Measurements from ENCODE around the gene AGTR1. TPM values are rescaled to one million over a fixed set of nuclear protein-coding genes. Genes with fewer than 3 reads are reported as not detected.
"Not testable (repeated sequence)": the region's sequence is repeated elsewhere in the genome, so short reads cannot be mapped to it uniquely, and the experiment has no call there.

AGTR1 gene
- total RNA-seq, 8 experiments from 2014 or later: 0.11 to 30.1 (median 0.59) TPM

DNA sequence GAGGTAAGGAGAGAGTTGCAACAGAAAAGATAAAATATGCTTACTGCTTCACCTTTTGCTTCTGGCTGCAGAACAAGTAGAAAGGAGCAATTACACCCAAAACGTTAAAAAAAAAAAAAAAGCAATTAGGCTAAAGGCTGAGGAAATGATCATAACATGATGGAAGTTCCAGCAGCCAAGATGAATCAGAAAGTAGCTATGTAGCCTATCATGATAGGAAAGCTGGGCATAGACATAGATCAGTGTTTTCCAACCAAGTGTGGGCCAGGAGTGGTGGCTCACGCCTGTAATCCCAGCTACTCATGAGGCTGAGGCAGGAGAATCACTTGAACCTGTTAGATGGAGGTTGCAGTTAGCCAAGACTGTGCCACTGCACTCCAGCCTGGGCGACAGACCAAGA, 52.6 kb downstream of the AGTR1 start:
- Histone ChIP-seq H3K4me1 (replicated peaks in 1 of 2) (peaks cover 0 to 6% of the 10 kb centered on the region in 2 donors), H3K4me3 (no peak overlapping the region), H3K27ac (no peak overlapping the region)
- no peak for ATAC-seq (replicated peaks in 6 of 8)
- 0 to 87% (median 59%) methylated on average over 1 to 3 of the region's 3 CpGs; no CpG with 5 or more reads in 2 of the 10 experiments for WGBS, 10 experiments
- in situ Hi-C loops (cut with MboI; ENCODE audit: low pct_unique_long_range_greater_than_20kb in 2 of 9, low sequenced_read_pairs in 9 of 9, unreplicated experiment in 9 of 9): no loop called here

DNA sequence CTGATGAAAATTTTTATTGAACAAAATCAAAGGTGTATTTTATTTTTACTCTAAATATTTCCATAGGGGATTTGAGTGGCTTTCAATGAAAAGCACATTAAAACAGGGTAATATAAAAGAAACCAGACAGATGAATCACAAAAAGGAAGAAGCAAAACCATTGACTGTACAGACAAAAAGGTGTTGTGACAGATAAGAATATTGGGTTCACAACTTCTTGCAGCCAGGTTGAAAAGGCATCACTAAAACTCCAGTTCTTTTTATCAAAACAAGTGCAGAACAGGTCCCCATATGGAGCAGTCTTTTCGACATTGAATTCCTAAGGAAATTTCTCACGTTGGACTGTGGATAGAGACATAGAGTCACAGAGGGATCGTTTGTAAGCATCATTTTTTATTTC, 53.8 kb downstream of the AGTR1 start:
- 42 to 100% (median 80%) methylated on average over 1 to 3 of the region's 3 CpGs; no CpG with 5 or more reads in 2 of the 10 experiments for WGBS, 10 experiments
- Histone ChIP-seq H3K4me1 (replicated peaks in 1 of 2) (peaks cover 0 to 6% of the 10 kb centered on the region in 2 donors), H3K4me3 (no peak overlapping the region), H3K27ac (no peak overlapping the region)
- in situ Hi-C loops (cut with MboI; ENCODE audit: low pct_unique_long_range_greater_than_20kb in 2 of 9, low sequenced_read_pairs in 9 of 9, unreplicated experiment in 9 of 9): no loop called here
- ATAC-seq (replicated peaks in 6 of 8): no peak

DNA sequence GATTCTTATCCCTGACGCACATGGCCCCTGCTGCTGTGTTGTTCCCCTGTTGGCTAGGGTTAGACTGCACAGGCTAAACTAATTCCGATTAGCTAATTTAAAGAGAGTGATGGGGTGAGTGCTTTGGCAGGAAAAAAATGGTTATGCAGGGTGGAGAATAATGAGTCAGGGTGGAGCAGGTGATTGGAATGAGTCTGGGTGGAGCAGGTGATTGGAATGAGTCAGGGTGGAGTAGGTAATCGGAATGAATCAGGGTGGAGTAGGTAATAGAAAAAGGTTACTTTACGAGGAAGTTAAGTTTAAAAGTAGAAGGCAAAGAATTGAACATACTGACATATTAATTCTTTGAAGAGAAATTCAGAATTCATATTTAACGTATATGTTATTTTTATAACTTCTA, 55.7 kb downstream of the AGTR1 start:
- H3K4me3 ChIP-seq; H3K4me1 ChIP-seq (replicated peaks in 1 of 2); in situ Hi-C loops (cut with MboI; ENCODE audit: low pct_unique_long_range_greater_than_20kb in 2 of 9, low sequenced_read_pairs in 9 of 9, unreplicated experiment in 9 of 9); H3K27ac ChIP-seq: not testable (repeated sequence)
- peak in 1 of 8 experiments; percentile 59 for ATAC-seq (replicated peaks in 6 of 8)
- 8 to 100% (median 74%) methylated on average over 1 to 5 of the region's 5 CpGs for WGBS, 10 experiments

DNA sequence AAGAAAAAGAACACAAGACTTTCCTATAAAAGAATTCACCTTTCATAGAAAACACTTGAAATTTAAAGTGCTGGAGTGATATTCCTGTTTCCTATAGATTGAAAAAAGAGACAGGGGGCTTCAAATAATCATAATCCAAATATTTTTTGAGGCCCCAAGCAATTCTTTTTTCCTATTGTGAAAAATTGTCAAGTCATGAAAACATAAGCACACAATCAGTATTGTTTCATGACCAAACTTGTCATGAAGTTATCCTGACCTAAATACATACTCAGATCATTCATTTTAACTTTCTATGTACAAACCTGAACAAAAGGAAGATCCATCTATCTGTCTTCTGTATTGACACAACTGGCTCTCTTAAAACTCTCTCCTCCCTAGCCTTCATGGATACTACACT, 57.9 kb downstream of the AGTR1 start:
- Histone ChIP-seq H3K4me3 (no peak overlapping the region), H3K27ac (no peak overlapping the region), H3K4me1 (replicated peaks in 1 of 2) (peaks cover 0 to 3% of the 10 kb centered on the region in 2 donors)
- in situ Hi-C loops (cut with MboI; ENCODE audit: low pct_unique_long_range_greater_than_20kb in 2 of 9, low sequenced_read_pairs in 9 of 9, unreplicated experiment in 9 of 9): no loop called here
- ATAC-seq (replicated peaks in 6 of 8): no peak

DNA sequence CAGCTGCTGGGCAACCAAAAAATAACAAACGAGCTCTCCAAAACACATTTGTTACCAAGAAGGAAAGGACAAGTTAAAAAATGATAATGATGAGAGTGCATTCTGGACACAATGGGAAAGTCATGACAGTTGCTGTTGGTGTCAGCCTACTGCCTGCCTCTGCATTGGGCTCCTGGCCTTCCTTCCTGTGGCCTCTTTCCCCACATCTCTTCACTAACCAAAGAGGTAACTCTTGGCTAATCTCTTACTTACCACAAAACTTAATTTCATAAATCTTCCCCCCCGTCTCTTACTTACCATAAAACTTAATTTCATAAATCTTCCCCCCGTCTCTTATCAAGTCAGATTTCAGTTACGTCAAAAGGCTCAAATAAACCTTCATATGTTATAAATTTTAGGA, 58.6 kb downstream of the AGTR1 start:
- no peak for ATAC-seq (replicated peaks in 6 of 8)
- H3K4me3 ChIP-seq: no peak overlapping the region
- H3K27ac ChIP-seq: no peak overlapping the region
- WGBS, 10 experiments: 49 to 100% (median 88%) methylated on average over 1 to 4 of the region's 4 CpGs; no CpG with 5 or more reads in 1 of the 10 experiments
- peaks cover 0 to 3% of the 10 kb centered on the region in 2 donors for H3K4me1 ChIP-seq (replicated peaks in 1 of 2)
- in situ Hi-C loops (cut with MboI; ENCODE audit: low pct_unique_long_range_greater_than_20kb in 2 of 9, low sequenced_read_pairs in 9 of 9, unreplicated experiment in 9 of 9): no loop called here

DNA sequence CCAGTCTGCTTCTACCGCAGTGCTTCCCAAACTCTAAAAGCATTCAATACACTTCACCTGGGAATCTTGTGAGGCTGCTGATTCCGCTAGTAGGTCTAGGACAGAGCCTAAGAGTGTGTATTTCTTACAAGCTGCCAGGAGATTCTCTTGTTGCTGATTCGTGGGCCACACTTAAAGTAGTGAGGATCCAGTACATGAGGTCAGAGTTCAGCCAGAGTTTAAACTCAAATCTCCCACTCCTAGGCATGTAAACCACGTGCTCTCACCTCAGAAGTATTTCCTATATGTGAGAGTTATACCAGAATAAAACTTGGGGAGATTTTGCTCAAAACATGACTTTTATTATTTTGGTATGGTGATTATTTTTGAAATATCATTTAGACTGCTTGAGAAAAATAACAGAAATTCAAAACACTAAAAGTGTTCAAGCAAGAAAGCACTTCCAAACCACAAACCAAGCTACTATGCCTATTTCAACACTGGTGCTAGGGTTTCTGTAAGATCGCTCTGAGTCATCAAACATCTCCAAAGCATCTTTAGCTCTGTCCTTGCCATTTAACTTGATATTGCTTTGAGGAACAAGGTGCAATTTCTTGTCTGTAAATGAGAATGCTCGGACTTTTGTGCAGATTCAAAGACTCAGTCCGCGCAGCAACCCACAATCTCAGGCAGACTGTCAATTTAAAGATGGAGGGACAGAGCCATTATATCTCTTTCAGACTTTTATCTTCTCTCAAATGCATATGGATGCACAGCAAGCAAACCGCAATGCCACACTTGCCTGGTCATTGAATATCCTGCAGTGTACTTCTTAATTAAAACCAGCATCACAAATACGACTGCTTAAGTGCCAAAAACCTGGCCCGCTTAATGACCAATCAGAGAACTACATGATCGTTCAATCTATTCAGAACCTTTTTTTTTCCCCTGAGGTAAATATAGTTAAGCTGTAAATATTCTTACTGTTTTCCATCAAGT, 59.8 kb downstream of the AGTR1 start:
- no peak overlapping the region for H3K4me3 ChIP-seq
- H3K4me1 ChIP-seq (replicated peaks in 1 of 2): peaks cover 0 to 3% of the 10 kb centered on the region in 2 donors
- WGBS, 10 experiments: 20 to 93% (median 77%) methylated on average over 3 to 11 of the region's 12 CpGs
- no peak overlapping the region for H3K27ac ChIP-seq
- ATAC-seq (replicated peaks in 6 of 8): peak in 2 of 8 experiments; percentile 78 to 87
- in situ Hi-C loops (cut with MboI; ENCODE audit: low pct_unique_long_range_greater_than_20kb in 2 of 9, low sequenced_read_pairs in 9 of 9, unreplicated experiment in 9 of 9): no loop called here

DNA sequence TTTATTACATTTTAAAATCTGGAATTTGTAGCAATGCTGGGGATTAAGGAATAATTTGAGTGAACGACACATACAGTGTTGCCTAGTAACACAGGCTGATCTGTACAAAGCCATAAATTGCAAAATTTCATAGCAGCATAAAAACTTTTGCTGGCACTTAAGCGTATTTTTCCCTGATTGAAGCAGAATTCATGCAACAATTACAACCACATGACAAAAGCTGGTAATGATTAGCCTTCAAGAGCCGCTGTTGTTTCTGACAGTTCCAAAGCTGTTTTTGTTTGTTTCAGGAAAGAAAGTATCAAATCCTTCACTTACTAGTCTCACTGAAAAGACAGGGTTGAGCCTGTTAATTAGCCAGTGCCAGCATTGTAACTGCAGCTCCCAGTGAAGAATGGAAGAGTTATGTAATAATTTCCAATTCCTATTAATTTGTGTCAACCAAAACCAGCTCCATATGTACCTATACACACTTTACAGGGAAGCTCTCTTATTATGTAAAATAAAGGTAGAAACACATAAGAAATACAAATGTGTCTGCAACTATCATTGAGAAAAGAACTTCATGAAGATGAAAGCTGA, 60.7 kb downstream of the AGTR1 start:
- peaks cover 0 to 3% of the 10 kb centered on the region in 2 donors for H3K4me1 ChIP-seq (replicated peaks in 1 of 2)
- ATAC-seq (replicated peaks in 6 of 8): peak in 1 of 8 experiments; percentile 24
- WGBS, 10 experiments: 0 to 82% (median 48%) methylated on average over 1 to 3 of the region's 3 CpGs; no CpG with 5 or more reads in 1 of the 10 experiments
- no peak overlapping the region for H3K4me3 ChIP-seq
- in situ Hi-C loops (cut with MboI; ENCODE audit: low pct_unique_long_range_greater_than_20kb in 2 of 9, low sequenced_read_pairs in 9 of 9, unreplicated experiment in 9 of 9): no loop called here
- H3K27ac ChIP-seq: no peak overlapping the region

DNA sequence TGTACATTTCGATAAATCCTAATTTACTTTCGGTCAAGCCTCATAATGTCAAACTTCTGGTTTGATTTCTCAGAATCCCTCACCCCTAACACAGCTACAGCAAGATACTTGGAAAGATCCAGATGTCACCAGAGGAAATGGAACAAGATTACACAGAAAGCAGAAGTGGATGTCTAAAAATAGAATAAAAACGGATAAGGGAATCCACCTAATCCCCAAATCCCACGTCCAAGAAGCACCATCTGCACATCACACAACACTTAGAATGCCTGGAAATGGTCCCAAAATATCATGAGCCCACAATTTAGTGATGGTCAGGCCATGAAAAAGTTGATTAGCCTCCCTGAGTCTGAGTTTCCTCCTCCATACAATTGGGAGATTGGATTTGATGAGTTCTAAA, 61.7 kb downstream of the AGTR1 start:
- in situ Hi-C loops (cut with MboI; ENCODE audit: low pct_unique_long_range_greater_than_20kb in 2 of 9, low sequenced_read_pairs in 9 of 9, unreplicated experiment in 9 of 9): no loop called here
- WGBS, 10 experiments: 28 to 89% (median 72%) methylated on average over 2 to 4 of the region's 4 CpGs; no CpG with 5 or more reads in 2 of the 10 experiments
- no peak for ATAC-seq (replicated peaks in 6 of 8)

DNA sequence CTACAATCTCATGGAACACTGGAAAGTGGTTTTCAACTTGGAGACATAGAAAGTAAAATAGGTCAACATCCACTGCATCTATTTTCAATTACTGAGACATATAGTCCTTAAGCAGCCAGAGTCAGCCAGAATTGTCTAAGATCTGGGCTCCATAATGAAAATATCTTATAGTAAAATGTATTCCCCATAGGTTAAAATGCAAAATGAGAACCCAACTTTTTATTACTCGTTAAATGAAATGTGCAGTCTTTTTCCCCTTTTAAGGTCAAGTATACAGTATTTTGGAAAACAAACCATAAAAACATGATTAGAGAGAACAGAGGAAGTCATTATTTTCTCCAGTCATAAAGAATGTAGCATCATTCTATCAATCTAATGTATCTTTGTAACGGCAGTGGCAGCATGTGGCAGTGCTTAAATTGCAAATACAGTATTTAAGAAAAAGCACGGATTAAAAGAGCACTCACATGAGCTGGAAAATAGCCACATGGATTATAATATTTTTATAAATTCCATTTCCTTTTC, 65.5 kb downstream of the AGTR1 start:
- 28 to 97% (median 90%) methylated on average over 2 to 3 of the region's 3 CpGs for WGBS, 10 experiments
- Histone ChIP-seq H3K4me3 (no peak overlapping the region), H3K4me1 (replicated peaks in 1 of 2) (peaks cover 0 to 3% of the 10 kb centered on the region in 2 donors), H3K27ac (no peak overlapping the region)
- no peak for ATAC-seq (replicated peaks in 6 of 8)
- in situ Hi-C loops (cut with MboI; ENCODE audit: low pct_unique_long_range_greater_than_20kb in 2 of 9, low sequenced_read_pairs in 9 of 9, unreplicated experiment in 9 of 9): no loop called here

More for the DNA sequence above, 61.7 kb downstream of the AGTR1 start:
- H3K27ac ChIP-seq: no peak overlapping the region
- no peak overlapping the region for H3K4me3 ChIP-seq
- peaks cover 0 to 3% of the 10 kb centered on the region in 2 donors for H3K4me1 ChIP-seq (replicated peaks in 1 of 2)

DNA sequence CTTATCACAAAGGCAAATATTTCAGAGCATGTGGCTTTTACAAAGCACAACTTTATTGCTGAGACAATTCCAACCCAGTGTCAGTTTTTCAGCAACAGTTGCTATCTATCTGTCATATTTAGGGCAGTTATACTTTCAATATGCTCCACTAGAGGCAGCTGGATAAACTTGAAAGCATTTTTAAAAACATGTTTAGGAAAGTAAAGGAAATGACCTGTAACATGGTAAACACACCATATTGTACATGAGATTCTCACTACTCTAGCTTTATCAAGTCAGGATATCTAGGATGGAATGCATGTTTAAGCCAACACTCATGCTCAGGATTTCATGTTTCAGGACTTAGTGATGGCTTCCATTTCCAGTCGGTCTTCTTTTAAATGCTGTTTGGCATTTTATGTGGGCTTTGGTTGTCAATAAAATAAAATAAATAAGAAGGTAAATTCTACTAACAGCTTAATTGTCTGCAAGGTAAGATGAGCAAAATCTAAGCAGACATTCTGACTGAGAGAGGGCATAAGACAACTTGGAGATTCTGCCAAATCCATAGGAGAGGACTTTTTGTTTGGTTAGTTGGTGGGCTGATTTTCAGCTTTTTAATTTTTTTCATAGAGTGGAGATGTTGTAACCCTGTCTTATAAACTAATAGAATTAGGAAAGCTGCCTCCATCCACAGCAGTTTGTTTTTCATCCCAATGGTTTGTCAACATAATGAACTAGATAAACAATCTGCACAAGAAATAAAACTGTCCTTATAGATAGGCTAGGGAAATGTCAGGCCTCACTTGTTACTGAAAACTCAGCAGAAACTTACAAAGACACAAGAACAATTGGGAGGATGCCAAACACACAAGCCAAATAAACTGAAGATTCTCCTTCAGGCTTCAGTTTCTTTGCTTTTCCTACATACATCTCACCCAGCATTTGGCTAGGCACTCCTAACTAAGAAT, 66.6 kb downstream of the AGTR1 start:
- ATAC-seq (replicated peaks in 6 of 8): no peak
- WGBS, 10 experiments: 30 to 100% (median 89%) methylated on average over 1 of the region's 1 CpG; no CpG with 5 or more reads in 3 of the 10 experiments
- Histone ChIP-seq H3K4me3 (no peak overlapping the region), H3K27ac (no peak overlapping the region), H3K4me1 (replicated peaks in 1 of 2) (no peaks in the 10 kb centered on the region)
- in situ Hi-C loops (cut with MboI; ENCODE audit: low pct_unique_long_range_greater_than_20kb in 2 of 9, low sequenced_read_pairs in 9 of 9, unreplicated experiment in 9 of 9): no loop called here

DNA sequence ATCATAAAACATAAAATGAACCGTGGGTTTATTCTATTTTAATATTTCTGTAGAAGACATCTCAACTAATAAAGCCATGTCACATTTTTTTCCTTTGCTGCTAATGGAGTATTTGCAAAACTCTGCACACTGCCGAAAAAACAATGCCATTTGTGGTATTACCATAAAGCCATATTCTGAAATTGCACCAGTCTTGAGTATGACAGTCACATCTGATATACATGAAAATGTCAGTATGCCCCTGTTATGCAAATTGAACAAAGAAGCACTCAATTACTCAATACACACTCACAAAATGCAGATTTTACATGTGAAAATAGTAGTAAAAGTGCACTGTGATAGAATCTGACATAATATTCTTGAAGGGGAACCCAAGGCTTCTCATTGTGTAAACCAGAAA, 74.7 kb downstream of the AGTR1 start:
- 0 to 100% (median 29%) methylated on average over 1 to 2 of the region's 2 CpGs; no CpG with 5 or more reads in 1 of the 10 experiments for WGBS, 10 experiments

DNA sequence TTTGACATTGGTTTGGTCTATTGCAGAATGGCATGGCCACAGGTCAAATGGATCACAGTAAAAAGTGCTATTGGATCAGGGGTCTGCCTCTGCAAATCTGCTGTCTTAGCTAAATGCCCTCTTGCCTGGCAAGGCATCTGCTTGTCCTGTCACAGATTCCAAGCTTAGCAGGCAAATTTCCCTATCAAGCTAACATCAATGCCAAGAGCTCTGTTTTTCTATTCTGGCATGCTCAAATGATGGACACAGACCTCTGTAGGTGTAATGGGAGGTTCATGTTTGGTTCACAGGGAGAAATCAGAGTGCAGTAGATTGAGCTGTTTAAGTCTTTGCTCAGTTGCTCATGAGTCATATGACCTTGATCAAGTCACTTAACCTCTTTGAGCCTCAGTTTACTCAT, 75.1 kb downstream of the AGTR1 start:
- Histone ChIP-seq H3K4me3 (no peak overlapping the region), H3K27ac (no peak overlapping the region), H3K4me1 (replicated peaks in 1 of 2) (no peaks in the 10 kb centered on the region)
- in situ Hi-C loops (cut with MboI; ENCODE audit: low pct_unique_long_range_greater_than_20kb in 2 of 9, low sequenced_read_pairs in 9 of 9, unreplicated experiment in 9 of 9): no loop called here
- no peak for ATAC-seq (replicated peaks in 6 of 8)

More for the DNA sequence above, 74.7 kb downstream of the AGTR1 start:
- Histone ChIP-seq H3K27ac (no peak overlapping the region), H3K4me1 (replicated peaks in 1 of 2) (no peaks in the 10 kb centered on the region), H3K4me3 (no peak overlapping the region)
- in situ Hi-C loops (cut with MboI; ENCODE audit: low pct_unique_long_range_greater_than_20kb in 2 of 9, low sequenced_read_pairs in 9 of 9, unreplicated experiment in 9 of 9): no loop called here
- ATAC-seq (replicated peaks in 6 of 8): peak in 2 of 8 experiments; percentile 32 to 70

Measured in motor neuron (in vitro differentiated cells).